Keratinocyte (primary cell): ENCODE measurements around the gene BANP. TPM values are rescaled to one million over a fixed set of nuclear protein-coding genes. Genes with fewer than 3 reads are reported as not detected.
A peak's percentile ranks its signal among the peaks of the same experiment; 100 is the strongest.

Experiments
- DNase-seq: peaks from one replicate; pipeline ENCODE4 v3.0.0-alpha.2; 2011; ENCODE audit warnings: low read depth, missing footprints, low spot score
- FAIRE-seq: peaks from 2 replicates; lab custom pipeline; 2011; peaks lifted over from hg19 to GRCh38; lab: Jason Lieb, UNC
- H2AFZ ChIP-seq: 2 replicates; pipeline ENCODE4 v1.6.0; 2012; ENCODE audit warnings: low read length, control low read depth, inconsistent platforms; ENCODE audit not compliant: control insufficient read depth
- H3K27ac ChIP-seq: 2 replicates; pipeline ENCODE4 v1.5.1; 2011; ENCODE audit warnings: low read length; ENCODE audit not compliant: control insufficient read depth, insufficient read depth
- H3K27me3 ChIP-seq: 3 replicates; pipeline ENCODE4 v1.6.0; 2011; ENCODE audit warnings: low read length; ENCODE audit not compliant: control insufficient read depth, insufficient read depth; ENCODE audit errors: extremely low read depth
- H3K36me3 ChIP-seq, 2 experiments: 2 replicates in 1 of 2; 3 replicates in 1 of 2; pipeline ENCODE4 v1.5.1; 2011; ENCODE audit warnings: low read length in 2 of 2, mild to moderate bottlenecking in 1 of 2; ENCODE audit not compliant: control insufficient read depth in 2 of 2, insufficient read depth in 2 of 2; ENCODE audit errors: extremely low read depth in 1 of 2
- H3K4me1 ChIP-seq: 3 replicates; pipeline ENCODE4 v1.5.1; 2011; ENCODE audit warnings: low read length; ENCODE audit not compliant: control insufficient read depth, insufficient read depth; ENCODE audit errors: extremely low read depth
- H3K4me2 ChIP-seq: 3 replicates; pipeline ENCODE4 v1.6.0; 2011; ENCODE audit warnings: low read depth, low read length; ENCODE audit not compliant: control insufficient read depth, insufficient read depth; ENCODE audit errors: extremely low read depth
- H3K4me3 ChIP-seq, 3 experiments: fragments of 200-600 bp in 1 of 3; sonication (generic) in 1 of 3; 2 replicates in 2 of 3; 3 replicates in 1 of 3; pipeline ENCODE4 v1.5.1; 2011 to 2016; ENCODE audit warnings: low read length in 3 of 3, mild to moderate bottlenecking in 3 of 3, control low read depth in 2 of 3, inconsistent platforms in 1 of 3, low read depth in 1 of 3, mixed read lengths in 1 of 3, mixed run types in 1 of 3, moderate library complexity in 1 of 3; ENCODE audit not compliant: control insufficient read depth in 2 of 3, insufficient read depth in 2 of 3; ENCODE audit errors: extremely low read depth in 1 of 3
- H3K79me2 ChIP-seq: 2 replicates; pipeline ENCODE4 v1.6.0; 2012; ENCODE audit warnings: low read length; ENCODE audit not compliant: control insufficient read depth, insufficient read depth
- H3K9ac ChIP-seq: 3 replicates; pipeline ENCODE4 v1.6.0; 2011; ENCODE audit warnings: low read length; ENCODE audit not compliant: control insufficient read depth, insufficient read depth; ENCODE audit errors: extremely low read depth
- H3K9me1 ChIP-seq: 3 replicates; pipeline ENCODE4 v1.6.0; 2011; ENCODE audit warnings: low read length; ENCODE audit not compliant: control insufficient read depth, insufficient read depth; ENCODE audit errors: extremely low read depth
- H3K9me3 ChIP-seq: 2 replicates; pipeline ENCODE4 v1.5.1; 2012; ENCODE audit warnings: low read depth, low read length; ENCODE audit not compliant: control insufficient read depth
- H4K20me1 ChIP-seq: 3 replicates; pipeline ENCODE4 v1.6.0; 2011; ENCODE audit warnings: low read length; ENCODE audit not compliant: control insufficient read depth, insufficient read depth; ENCODE audit errors: extremely low read depth
- CTCF ChIP-seq, 3 experiments: IDR thresholded peaks in 1 of 3; conservative IDR thresholded peaks in 1 of 3; optimal IDR thresholded peaks in 1 of 3; 2 replicates in 2 of 3; 3 replicates in 1 of 3; pipeline versions ENCODE3 to v1.5.1; 2011; ENCODE audit warnings: low read length in 3 of 3, mild to moderate bottlenecking in 3 of 3, moderate library complexity in 2 of 3, control low read depth in 1 of 3, inconsistent platforms in 1 of 3; ENCODE audit not compliant: insufficient read depth in 2 of 3; ENCODE audit errors: extremely low read depth in 1 of 3
- EZH2 ChIP-seq: IDR thresholded peaks from one replicate; pipeline ENCODE4 v1.6.1; 2012; ENCODE audit warnings: inconsistent platforms, mild to moderate bottlenecking, low read length, moderate library complexity
- dilution Hi-C: fragments of 300-500 bp; cut with MboI; formaldehyde crosslinking; loops from one replicate; pipeline ENCODE4 v1.7.0; 2020; ENCODE audit warnings: low sequenced_read_pairs; ENCODE audit not compliant: extremely low pct_ligation_motif_present
- polyA plus RNA-seq, 5 experiments: library from polyadenylated mRNA; depleted of rRNA in 3 of 5; stranded (reverse) in 3 of 5; stranded (forward) in 1 of 5; unstranded in 1 of 5; fragments of >200 nt; gene quantifications; 1 replicate in 1 of 5; 2 replicates in 3 of 5; 3 replicates in 1 of 5; pipeline versions ENCODE4 v1.2.1 to v1.2.3, GENCODE V29; 2011 to 2012; ENCODE audit warnings: missing spikeins in 2 of 5, low read depth in 1 of 5, low replicate concordance in 1 of 5

The BANP gene
- polyA plus RNA-seq, 1 donor (not counting 4 experiments of a cell fraction or from before 2014, with no cell fraction given) = 10.8 TPM

DNA sequence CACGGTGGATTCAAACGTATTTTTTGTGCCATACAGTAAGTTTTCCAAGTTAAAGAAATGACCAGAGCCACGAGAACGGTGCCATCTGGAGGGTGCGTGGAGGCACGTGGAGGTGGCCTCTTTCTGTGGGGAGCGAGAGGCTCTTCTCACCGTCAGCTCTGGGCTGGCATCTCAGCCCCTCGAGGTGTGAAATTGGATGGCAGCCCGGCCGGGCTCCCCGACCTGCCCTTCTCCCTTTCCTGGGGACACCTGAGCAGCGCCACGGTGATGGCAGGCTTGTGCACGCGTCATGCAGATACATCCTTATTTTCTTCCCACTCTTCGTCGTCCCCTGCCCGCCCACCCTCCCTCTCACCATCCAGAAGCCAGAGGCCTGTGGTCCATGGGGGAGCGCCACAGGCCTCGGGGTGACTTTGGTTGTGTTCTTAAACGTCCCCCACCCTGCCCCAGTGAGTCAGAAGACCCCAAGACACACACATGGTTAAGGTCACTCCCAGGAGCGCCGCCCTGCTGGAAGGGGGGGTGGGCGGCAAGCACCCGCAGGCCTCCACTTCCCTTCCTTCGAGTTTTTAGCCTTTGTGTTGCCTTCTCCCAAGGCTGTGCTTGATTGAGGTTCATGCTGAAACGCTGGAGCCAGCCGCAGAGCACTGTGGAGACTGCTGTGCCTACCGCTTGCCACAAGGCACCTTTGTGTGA is 109.4 kb downstream of the BANP start:
- dilution Hi-C loops = no loop called here
- TF ChIP-seq CTCF (optimal IDR thresholded peaks at IDR 0.05 in 1 of 3, IDR thresholded peaks at IDR 0.05 in 1 of 3, conservative IDR thresholded peaks at IDR 0.05 in 1 of 3; ENCODE audit: extremely low read depth in 1 of 3, insufficient read depth in 2 of 3, low read length in 3 of 3) = peak in 1 of 3 experiments; percentile 19
- TF ChIP-seq EZH2 = no peak
- Histone ChIP-seq H4K20me1 (peaks cover 2% of the 10 kb centered on the region), H3K9ac (no peak overlapping the region), H3K9me3 (no peaks in the 10 kb centered on the region), H2AFZ (no peak overlapping the region), H3K9me1 (no peaks in the 10 kb centered on the region), H3K27me3 (no peaks in the 10 kb centered on the region), H3K27ac (no peak overlapping the region), H3K4me2 (no peak overlapping the region), H3K4me3 (no peak overlapping the region), H3K4me1 (no peaks in the 10 kb centered on the region), H3K36me3 (peaks cover 3 to 24% of the 10 kb centered on the region in 2 experiments), H3K79me2 (no peaks in the 10 kb centered on the region)
- no peak for FAIRE-seq
- DNase-seq = no peak

GRCh38 chr16:88061346-88062110 is 110.3 kb downstream of the BANP start:
- Histone ChIP-seq H3K27ac (no peak overlapping the region), H3K79me2 (no peaks in the 10 kb centered on the region), H3K4me3 (no peak overlapping the region), H3K36me3 (peaks cover 3 to 24% of the 10 kb centered on the region in 2 experiments), H3K4me1 (no peaks in the 10 kb centered on the region), H3K9me1 (no peaks in the 10 kb centered on the region), H4K20me1 (peaks cover 2% of the 10 kb centered on the region), H2AFZ (no peak overlapping the region), H3K9me3 (no peaks in the 10 kb centered on the region), H3K9ac (no peak overlapping the region), H3K4me2 (no peak overlapping the region), H3K27me3 (no peaks in the 10 kb centered on the region)
- FAIRE-seq (no peak), DNase-seq (no peak)
- TF ChIP-seq CTCF (optimal IDR thresholded peaks at IDR 0.05 in 1 of 3, IDR thresholded peaks at IDR 0.05 in 1 of 3, conservative IDR thresholded peaks at IDR 0.05 in 1 of 3; ENCODE audit: extremely low read depth in 1 of 3, insufficient read depth in 2 of 3, low read length in 3 of 3) = no peak
- TF ChIP-seq EZH2 = no peak
- dilution Hi-C loops = no loop called here
